Hematopoietic multipotent progenitor cell treated with erythropoietin and hydrocortisone succinate and interleukin-3 and kit ligand, for 15 days (in vitro differentiated cells): Measurements from ENCODE around the gene LPP.

Experiments used
- DNase-seq: peaks from one replicate; pipeline ENCODE4 v3.0.0-alpha.2; 2015; ENCODE audit warnings: low spot score

Gene LPP

DNA sequence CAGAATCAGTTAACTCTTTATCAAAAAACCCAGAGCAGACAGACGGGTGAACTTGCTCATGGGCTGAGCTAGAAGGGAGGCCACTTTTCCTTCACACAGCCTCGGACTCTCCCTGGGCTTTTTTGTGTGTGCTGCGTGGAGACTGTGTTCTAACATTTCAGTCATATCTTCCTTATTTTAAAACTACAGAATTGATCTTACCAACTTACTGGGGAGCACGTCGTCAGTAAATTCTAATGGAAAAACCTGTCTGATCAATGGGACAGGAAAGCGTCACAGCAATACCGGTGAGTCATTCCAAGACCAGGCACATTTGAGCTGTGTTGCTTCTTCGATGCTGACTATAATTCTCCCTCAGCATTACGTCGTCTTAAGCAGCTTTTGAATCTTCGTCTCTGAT, 145.1 kb downstream of the LPP start:
- no peak for DNase-seq

DNA sequence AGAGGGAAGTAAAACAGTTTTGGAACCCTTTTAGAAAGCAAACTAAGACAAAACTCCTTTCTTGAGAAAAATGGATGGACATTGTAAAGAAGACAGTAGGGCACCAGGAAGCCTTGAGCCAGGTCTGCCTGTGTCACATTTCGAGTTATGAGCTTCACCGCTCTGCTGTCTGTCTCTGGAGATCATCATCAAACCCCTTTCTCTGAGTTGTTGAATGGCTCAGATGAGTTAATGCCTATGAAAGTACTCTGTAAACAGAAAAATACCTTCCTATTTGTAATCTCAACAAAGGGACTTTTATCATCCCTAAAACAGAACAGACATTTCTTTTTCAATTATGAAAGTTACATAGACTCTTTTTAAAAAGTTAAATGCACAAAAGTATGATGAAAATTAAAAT, 145.8 kb downstream of the LPP start:
- DNase-seq = no peak

DNA sequence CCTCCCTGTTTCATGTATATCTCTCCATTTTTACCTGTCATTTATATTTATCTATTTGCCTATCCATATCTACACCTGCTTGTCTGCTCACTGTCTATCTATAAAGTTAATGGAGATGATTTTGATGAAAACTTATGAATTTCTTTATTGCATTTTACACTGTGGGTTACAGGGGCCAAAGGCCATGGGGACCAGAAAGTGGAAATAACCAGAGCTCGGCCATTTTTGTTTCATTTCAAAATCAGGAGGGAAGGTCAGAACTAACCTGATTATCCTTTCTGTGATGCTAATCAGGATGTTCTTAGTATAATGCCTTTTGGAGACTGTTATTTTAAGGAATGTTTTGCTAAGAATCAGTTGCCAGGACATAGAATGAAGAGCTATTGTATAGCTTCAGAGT, 147.2 kb downstream of the LPP start:
- no peak for DNase-seq

DNA sequence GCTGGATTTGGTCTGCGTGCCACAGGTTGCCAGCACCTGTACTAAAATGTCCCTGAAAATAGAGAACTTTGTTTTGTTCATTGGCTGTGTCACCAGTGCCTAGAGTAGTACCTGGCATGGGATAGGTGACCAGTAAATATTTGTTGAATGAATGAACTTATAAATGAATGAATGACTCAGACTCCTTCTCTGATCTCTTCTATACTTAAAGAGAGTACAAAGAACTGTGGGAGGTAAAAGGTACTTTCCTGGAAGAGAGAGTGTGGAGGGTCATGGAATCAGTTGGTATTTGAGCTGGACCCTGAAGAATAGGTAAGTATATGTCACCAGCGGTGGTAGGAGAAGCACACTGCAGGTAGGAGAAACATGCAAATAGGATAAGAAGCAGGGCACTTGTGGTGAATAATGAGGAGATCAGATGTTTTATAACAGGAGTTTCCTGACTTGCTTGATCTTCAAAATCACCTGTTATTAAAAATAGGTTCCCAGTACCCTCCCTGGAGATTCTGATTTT, 149.4 kb downstream of the LPP start:
- DNase-seq = no peak

DNA sequence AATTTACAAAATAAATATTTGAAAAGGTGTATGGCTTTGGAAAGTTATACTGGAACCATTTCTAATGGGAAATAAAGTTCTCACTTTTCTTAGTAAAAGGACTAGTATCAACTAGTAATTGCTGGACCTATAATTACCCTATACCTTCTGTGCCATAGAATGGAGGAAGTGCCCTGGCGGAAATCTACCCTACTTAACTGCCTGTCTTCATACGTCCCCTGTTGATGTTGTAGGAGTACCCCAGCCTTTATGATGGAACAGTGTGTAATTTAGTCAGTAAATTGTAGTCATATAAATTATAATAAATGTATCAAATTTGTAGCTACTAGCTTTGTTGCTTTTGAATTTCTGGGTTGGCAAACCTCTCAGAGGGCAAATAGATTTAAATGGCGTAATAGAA, 149.9 kb downstream of the LPP start:
- DNase-seq = no peak

DNA sequence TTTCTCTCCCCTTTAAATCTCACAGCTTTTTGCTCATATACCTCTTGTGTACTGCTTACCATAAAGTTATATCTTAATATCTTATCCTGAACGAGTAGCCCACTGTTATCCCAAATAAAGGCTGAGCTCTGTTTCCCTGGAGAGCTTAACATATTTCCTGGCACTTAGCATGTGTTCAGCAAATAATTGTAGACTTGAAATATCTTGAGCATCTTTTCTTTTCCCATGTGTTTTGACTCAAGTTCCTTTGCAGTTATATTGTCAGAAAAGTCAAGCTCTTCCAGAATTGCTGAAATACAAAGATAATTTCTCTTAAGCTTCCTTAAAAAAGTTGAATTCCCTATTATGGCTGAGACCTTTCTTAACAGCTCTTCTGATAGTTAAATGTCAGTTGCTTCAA, 150.5 kb downstream of the LPP start:
- DNase-seq = no peak

DNA sequence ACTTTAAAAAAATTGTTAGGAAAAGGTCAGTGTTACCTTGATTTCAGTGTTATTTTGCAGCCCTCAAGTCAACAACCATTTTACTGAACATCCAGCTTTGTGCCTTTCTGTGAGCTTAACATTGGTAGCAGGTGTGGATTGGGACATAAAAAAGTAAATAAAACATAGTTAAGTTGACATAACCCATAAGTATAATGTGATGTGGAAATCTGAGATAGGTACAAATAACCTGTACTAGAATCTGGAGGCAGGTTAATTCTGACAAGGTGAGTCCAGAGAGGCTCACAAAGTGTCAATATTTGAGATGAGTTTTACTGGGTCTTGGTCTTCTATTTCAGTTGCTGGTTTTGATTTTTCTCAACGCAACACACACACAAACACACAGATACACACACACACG, 151.3 kb downstream of the LPP start:
- no peak for DNase-seq

DNA sequence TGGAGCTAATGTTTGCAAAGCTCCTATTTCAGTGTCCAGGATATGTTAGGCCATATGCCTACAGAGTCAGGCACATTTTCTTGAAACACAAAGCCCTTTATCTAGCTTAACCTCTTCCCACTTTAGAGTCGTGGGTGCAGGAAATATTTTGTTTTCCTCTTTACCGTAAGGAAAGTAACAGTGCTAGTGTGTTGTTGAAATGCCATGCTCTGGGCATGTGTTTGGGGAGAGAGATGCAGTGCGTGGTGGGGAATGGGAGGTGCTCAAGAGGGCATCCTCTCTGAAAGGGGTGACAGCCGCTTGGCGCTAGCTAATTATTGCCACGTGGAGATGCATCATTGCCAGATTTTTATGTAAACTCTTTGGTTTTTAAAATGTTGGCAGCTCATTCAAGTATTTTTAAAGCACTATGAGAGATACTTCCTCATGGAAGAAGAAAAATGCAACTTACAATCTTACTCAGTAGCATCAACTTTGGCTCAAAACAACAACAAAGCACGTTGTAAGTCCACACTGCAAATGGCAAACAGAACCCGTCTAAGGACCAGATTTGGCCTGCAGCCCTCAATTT, 152.6 kb downstream of the LPP start:
- no peak for DNase-seq

DNA sequence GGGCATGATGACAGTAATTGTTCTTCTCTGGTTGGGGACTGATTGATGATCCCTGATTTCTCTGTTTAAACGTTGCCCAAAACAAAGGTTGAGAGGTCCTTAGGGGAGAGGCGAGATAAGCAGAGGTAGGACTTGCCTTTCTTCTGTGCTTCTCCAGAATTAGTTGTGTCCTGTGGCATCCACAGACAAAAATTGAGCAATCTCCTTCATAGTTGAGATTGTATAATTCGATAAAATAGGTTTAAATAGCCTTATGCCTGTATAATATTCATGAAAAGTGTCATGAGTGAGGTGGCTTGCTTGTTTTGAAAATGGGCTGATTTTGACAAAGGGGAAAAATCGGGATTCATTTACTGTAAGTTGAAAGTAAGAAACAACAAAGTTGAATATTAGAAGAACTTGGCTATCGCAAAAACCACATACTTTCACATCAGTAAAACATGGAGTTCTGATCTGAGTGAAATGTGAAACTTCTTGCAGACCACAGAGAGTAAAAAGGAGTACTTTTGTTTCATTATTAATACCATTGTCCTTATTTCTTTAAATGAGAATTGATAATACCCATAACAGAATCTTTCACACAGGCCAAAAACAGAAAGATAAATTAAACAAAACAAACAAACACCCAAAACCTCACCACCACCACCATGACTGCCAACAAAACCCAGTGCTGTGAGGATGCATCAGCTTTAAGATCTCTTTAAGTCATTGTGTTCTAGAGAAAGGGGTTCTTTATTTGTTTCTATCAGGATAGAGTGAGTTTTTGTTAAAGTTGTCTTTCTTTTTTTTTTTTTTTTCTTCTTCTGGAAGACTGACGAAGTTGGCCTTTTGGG, 155.7 kb downstream of the LPP start:
- DNase-seq = no peak

DNA sequence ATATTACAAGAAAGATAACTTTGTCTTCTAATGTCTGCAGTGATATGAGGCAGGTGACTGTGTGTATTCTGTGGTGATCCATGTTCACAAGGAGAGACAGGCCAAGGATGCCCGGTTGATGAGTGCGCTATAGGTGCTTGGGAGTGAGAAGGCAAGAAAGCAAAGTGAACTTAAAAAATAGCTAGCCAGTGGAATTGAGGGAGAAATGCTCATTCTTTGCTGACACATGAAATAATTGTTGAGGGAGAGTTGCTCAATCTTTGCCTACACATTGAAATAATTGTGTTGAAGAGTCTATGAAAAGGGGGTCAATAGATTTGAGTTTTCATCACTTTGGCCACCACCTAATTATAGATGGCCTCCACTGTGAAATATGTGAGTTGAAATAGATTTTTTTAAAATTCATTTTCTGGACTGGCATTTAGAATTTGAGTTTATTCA, 156.3 kb downstream of the LPP start:
- DNase-seq = no peak

DNA sequence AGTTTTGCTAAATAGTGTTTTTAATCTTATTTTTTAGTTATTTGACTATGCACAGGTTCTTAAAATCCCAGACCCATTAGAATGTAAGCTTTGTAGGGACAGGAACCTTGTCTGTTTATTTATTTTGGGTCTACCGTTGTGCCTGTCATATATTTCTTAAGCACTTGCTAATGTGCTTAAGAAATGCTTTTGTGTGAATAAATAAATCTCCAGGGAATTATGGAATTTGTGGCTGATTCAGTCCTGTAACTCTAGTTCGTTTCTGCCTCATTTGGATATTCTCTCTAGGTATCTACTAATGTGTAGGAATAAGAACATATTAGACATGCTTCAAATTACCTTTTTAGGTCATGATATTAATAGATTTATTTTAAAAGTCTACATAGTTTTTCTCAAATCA, 161.6 kb downstream of the LPP start:
- DNase-seq = no peak

DNA sequence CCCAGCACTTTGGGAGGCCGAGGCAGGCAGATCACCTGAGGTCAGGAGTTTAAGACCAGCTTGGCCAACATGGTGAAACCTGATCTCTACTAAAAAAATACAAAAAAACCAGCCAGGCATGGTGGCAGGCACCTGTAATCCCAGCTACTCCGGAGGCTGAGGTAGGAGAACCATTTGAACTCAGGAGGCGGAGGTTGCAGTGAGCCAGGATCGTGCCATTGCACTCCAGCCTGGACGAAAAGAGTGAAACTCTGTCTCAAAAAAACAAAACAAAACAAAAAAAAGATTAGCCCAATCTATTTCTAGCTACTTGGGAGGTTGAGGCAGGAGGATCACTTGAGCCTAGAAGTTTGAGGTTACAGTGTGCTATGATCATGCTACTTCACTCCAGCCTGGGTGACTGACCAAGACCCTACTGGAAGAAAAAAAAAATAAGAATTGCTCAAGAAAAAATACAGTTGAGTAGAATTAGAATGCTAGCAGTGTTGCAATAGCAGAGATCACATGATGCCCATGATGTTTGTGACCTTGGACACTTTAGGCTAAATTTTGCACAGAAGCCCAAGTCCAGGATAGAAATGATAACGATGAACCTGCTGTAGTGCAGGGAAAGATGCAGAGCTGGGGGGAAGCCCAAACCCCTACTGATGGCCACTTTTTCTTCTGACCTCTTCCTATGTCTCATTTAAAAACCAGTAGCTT, 162.2 kb downstream of the LPP start:
- no peak for DNase-seq

DNA sequence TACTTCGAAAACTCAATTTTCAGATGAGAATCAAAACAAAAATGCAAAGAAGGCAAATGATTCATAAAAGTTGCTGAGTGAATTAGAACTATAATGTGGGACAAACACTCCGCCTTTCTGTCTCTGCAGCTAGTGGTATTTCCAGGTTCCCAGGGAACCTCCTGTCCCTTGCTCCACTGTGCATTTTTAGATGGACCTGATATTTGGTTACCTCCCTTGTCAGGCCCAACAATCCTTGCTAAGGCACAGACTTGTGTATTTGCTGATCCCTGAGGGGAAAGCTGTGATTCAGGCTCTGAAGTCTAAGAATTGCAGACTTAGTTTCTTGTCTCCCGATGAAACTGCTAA, 162.7 kb downstream of the LPP start:
- DNase-seq = no peak

DNA sequence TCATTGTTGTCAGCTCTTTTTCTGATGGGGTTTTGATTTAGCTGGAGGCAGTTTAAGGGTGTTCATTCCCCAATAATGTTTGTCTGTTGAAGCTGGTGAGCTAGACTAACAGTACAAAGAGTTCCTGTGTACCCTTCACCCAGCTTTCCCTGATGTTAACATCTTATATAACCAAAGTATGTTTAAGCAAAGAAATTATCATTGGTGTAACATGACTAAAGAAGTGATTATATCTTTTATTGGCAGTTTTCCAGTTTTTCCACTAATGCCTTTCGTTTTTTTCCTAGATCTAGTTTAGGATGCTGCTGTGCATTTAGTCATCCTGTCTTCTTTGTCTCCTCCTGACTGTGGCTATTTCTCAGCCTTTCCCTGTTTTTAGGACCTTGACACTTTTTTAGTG, 165.6 kb downstream of the LPP start:
- DNase-seq = no peak

DNA sequence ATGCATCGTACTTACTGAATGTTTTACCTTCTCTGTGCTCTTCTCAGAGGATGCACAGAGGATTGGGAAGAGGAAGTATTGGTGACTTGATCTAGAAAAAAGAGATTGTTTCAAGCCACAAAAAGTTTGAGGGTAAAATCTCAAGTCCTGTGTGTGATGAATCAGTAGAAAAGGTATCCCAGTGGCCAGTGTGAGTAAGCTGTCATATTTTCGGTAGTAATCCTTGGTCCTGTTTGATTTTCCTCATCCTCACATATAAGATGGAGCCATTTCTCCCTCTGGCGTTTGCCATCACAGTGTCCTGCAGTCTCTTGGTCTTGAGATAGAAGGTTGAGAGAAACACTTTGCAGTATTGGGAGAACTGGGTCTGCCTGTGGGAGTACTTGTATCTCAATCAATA, 166.8 kb downstream of the LPP start:
- no peak for DNase-seq

DNA sequence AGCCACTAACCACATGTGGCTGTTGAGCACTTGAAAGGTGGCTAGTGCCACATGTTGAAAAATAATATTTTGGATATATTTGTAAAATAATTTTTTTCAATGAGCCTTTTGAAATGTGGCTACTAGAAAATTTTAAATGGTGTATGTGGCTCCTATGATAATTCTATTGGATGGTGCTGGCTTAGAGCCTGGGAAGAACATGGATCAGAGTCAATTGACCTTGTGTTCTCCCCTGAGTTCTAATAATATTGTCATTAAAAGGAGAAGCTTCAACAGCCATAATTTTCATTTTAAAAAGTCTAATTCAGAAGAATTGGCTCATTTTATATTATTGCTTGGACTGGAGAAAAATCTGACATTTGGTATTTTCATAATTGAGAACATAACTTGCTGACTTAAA, 167.3 kb downstream of the LPP start:
- no peak for DNase-seq

DNA sequence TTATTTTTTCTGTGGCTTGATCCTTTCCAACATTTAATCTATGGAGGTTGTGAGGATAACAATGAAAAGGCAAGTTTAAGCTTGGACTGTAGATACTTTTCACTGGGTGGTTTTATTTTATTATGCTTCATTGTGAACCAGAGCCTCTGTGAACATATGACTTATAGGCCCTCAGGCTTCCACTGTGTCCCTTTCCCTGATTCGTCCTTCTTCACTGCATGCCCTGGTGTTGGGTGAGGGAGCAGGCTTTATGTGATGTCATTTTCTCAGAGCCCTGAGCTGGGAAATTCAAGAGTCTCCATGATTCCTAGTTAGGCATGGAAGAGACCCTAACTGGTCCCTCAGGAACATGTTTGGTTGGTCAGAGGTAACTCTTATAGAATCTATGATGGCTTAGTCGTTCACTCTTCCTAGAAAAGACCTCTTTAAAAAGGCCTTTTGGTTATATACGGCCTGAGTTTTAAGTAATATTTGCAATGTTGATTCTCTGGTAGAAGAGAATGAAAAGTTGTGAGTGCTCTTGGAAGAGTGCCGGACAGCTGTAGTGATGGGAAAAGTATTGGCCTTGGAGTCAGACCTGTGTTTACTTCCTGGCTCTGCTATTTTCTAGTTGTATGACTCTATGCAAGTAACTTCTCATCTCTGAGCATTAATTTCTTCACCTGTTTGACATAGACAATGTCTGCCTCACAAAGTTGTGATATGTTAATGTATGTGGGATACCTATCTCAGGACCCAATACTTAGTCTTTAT, 168.4 kb downstream of the LPP start:
- DNase-seq = no peak

DNA sequence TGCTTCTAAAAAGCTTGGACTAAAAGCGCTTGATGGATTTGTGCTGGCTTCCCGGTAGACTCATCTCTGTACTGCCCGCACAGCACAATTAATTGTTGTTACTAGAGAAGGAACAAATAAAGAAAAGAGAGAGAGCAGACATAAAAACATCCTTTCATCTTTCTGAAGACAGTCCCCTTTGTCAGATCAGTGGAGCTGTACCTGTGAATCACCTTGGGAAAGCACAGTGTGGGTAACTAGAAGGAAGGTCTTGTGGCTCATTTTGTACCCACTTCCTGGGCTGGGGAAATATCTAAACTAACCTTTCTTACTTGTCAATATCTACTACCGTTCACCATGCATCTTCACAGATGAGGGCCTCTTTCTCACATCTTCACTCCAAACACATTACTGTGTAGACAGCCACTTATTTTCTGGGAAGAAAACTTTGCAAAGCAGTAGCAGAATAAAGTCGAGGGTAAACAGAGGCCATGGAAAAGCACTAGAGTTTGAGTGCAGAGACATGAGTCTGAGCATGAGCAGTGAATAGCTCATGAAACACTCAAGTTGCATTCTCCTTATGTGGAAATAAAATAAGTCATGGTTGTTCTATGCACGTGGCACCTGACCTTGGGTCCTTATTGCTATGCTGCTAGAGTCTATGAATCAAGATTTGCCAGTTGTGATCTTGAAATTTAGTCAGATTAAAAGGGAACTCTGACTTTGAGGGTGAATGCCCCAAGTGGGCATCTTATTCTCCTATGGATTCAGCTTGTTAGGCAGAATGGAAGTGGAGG, 169.3 kb downstream of the LPP start:
- no peak for DNase-seq

DNA sequence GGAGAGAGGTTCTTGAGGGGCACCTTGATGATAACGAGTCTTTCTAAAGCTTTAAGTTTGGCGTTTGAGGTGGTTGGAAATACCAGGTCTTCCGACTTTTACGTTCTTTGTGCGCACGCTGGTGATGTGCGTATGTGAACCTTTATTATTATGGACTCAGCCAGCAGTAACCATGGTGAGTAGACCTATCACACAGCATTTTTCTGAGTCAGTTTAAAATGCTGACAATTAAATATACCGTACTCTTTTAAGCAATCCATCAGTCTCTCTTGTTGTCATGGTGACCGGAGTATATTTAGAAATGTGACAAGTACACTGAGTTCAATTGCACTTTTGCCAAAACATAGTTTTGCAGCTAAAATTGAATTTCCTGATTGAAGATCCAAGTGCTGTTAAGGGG, 172.2 kb downstream of the LPP start:
- no peak for DNase-seq

DNA sequence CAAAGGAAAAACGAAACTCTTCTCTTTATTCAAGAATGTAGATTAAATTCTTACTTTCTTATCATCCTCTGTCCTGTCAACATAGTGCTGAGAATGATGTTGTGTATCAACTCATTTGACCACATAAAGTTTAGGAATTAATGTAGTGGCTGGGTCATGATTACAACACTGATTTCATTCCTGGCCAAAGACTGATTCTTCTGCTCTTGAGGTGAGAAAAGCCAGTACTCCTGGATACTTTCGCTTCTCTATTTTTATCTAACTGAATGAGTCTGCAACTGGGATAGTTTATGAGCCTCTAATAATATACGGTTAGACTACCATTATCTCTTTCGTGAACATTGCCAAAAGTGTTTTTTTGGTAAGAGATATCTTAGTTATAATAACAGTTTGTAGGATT, 173.0 kb downstream of the LPP start:
- no peak for DNase-seq

DNA sequence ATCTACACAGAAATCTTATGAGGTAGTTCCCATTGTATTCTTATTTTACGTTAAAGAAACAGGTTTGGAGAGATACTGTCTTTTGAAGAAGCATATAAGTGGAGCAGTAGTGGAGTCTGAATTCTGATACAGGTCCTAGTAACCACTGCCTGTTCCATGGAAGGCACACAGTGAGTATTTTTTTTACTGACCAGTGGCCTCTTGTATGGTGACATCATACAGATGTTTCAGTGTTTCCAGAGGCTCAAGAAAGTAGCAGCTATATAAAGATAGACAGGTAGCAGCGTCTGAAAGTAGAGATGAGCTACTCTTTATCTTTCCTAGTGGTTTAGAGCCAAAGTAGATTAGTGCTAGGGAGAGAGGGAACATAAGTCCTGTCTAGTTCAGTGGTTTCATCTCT, 173.5 kb downstream of the LPP start:
- no peak for DNase-seq

DNA sequence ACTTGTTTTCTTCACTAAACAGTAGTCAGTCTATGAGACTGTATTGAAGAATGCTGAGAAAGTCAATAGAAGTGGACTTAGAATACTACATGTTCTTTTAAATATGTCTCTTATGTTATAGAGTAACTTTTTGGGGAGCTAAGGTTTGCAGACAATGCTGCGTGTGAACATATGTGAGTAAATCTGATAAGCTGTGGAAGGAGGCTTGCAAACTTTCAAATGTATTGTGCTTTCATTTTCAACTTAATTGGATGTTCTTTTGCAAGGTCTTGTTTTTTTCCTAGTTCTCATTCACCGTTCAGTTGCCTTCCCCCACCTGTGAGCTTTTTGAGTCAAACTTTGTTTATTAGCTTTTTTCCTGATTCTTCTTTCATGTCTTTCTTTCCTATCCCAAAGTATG, 176.2 kb downstream of the LPP start:
- DNase-seq = no peak
